Upper lobe of left lung (tissue), 4 donors: ENCODE results near the gene FBXL22.

ENCODE experiments used
- POLR2A ChIP-seq, 4 donors: fragments of 450-650 bp; IDR thresholded peaks; one replicate each; pipeline ENCODE4 v1.5.1; 2016 to 2017; ENCODE audit warnings: antibody characterized with exemption in 4 of 4, mild to moderate bottlenecking in 2 of 4
- TF ChIP-seq, protein P1 (sequence below), 6 experiments: fragments of 450-650 bp in 4 of 6; fragments of 200-600 bp in 2 of 6; sonication (generic) in 2 of 6; IDR thresholded peaks; one replicate each; pipeline ENCODE4 v1.5.1; 2016 to 2019; ENCODE audit warnings: antibody characterized with exemption in 6 of 6

DNA sequence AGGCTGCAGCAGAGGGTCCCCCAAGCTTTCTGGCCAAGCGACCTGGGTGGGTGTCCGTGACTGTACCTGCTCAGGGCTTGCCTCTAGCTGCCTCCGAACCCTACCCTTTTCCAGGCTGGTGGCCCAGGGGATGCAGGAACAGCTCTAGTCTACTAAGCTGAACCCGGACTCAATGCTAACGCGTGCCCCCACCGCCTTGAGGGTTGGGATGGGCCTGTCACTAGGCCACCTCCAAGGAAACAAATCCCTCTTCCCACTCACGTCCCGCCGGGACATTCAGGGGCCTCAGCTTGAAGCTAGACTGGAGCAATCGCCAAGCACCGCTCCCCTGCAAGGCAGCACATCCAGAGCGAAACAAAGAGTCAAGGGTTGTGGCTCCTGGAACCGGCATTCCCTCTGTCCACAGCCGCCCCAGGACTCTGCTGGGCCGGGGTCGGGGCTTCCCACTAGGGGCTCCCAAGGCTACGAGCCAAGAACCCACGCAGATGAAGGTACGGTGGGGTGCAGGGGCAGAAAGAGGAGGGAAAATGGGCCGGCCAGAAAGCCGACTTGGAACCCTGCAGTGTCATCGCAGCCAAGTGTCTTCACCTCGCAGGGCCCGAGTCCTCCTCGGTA is 2.9 kb downstream of the FBXL22 start:
- TF ChIP-seq, protein P1, sequence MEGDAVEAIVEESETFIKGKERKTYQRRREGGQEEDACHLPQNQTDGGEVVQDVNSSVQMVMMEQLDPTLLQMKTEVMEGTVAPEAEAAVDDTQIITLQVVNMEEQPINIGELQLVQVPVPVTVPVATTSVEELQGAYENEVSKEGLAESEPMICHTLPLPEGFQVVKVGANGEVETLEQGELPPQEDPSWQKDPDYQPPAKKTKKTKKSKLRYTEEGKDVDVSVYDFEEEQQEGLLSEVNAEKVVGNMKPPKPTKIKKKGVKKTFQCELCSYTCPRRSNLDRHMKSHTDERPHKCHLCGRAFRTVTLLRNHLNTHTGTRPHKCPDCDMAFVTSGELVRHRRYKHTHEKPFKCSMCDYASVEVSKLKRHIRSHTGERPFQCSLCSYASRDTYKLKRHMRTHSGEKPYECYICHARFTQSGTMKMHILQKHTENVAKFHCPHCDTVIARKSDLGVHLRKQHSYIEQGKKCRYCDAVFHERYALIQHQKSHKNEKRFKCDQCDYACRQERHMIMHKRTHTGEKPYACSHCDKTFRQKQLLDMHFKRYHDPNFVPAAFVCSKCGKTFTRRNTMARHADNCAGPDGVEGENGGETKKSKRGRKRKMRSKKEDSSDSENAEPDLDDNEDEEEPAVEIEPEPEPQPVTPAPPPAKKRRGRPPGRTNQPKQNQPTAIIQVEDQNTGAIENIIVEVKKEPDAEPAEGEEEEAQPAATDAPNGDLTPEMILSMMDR (IDR thresholded peaks at IDR 0.05), result no peak
- TF ChIP-seq POLR2A (IDR thresholded peaks at IDR 0.05), result no peak
